Measurements from ENCODE around the gene TMIGD1.
"Not testable (repeated sequence)": the region's sequence is repeated elsewhere in the genome, so short reads cannot be mapped to it uniquely, and the experiment has no call there.

Gene TMIGD1

DNA sequence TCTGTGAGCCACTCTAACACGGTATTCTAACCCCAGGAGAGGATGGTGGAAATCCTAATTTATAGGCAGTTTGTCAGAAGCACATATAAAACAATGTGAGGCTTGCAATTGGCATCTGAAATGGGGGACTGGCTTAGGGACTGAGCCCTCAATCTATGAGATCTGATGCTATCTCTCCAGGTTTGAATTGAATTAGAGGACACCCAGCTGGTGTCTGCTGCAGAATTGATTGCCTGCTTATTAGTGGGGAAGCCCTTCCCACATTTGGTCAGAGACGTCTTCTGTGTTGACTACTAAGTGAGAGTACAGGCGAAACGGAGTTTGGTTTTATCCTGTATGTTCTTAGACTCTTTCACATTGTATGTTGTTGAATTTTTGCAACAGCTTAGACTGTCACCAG, 13.6 kb upstream of the TMIGD1 start:
- FAIRE-seq (no peak), DNase-seq (ENCODE audit: insufficient read length, low spot score) (no peak)
- TF ChIP-seq POU2F2 (IDR thresholded peaks at IDR 0.05; ENCODE audit: low read depth, low read length) (no peak), POLR2AphosphoS5 (IDR thresholded peaks at IDR 0.05; ENCODE audit: low read depth, low read length) (no peak), PAX5 (IDR thresholded peaks at IDR 0.05; ENCODE audit: insufficient read depth, low read length, severe bottlenecking) (no peak), POLR2A (IDR thresholded peaks at IDR 0.05; ENCODE audit: low read depth, low read length) (no peak), TAF1 (IDR thresholded peaks at IDR 0.05; ENCODE audit: low read depth, low read length) (no peak), SPI1 (IDR thresholded peaks at IDR 0.05; ENCODE audit: low read depth, low read length) (no peak)

DNA sequence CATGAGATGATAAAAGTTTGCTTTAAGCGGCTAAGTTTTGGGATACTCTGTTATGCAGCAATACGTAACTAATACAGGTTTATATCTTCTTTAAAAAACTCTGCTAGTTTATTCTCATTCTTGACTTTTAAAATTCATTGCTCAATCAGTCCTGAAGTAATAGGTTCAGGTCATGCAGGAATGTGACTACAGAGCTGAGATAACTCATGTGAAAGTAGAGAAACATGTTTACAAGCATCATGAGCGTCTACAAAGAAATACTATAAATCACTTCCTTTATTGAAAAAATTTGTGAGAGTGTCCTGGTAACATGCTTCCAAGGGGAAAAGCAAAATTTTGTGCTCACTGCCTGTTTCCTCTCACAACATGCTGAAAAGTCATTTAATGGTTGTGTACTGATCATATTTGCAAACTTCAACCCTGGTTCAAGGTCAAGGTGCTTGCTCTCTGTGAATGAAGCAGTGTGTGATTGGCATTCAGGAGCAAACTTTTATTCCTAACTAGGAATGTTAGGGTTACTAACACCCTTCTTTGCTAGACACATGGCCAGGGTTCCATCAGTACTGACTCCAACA, 12.5 kb upstream of the TMIGD1 start:
- no peak for TF ChIP-seq PAX5 (IDR thresholded peaks at IDR 0.05; ENCODE audit: insufficient read depth, low read length, severe bottlenecking)
- DNase-seq (ENCODE audit: insufficient read length, low spot score): no peak
- peak; percentile 9 for FAIRE-seq

DNA sequence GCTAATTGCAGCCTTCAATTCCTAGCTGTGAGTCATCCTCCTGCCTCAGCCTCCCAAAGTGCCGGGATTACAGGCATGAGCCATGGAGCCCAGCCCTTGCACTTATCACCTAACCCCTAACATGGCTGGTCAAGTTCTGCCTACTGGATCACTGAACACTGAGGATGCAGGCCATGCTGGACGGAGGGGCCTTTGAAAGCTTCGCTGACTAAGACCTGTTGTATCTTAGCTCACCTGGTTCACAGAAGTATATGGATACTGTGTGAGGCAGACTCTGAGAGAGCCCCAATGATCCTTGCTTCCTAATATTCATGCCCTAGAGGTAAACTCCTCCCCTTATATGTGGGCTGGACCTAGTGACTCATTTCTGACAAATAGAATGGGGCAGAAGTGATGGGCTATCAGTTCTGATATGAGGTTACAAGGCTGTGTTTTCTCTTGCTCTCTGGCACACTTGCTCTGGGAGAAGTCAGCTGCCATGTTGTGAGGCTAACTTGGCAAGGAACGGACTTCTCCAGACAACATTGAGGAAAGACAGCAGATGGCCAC, 11.7 kb upstream of the TMIGD1 start:
- no peak for DNase-seq (ENCODE audit: insufficient read length, low spot score)
- no peak for FAIRE-seq
- TF ChIP-seq PAX5 (IDR thresholded peaks at IDR 0.05; ENCODE audit: insufficient read depth, low read length, severe bottlenecking) (no peak), SPI1 (IDR thresholded peaks at IDR 0.05; ENCODE audit: low read depth, low read length) (peak; percentile 3; the same call in 1 of the 2 replicates), POU2F2 (IDR thresholded peaks at IDR 0.05; ENCODE audit: low read depth, low read length) (peak; percentile 61; the same call in 1 of the 2 replicates)

DNA sequence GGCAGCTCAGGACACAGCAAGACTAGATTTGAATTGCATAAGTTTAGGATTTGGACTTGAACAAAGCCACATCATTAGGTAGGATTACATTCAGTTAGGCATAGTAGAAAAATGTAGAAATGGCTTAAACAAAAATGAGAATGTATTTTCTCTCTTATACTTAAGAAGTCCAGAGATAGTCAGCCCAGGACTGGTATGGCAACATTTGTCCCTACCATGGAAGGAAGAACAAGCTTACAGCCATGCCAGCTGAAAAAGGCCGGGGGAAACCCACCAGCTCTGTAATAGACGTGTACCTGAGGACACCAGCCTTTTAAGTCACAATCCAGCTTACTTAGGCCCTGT, 11.2 kb upstream of the TMIGD1 start:
- DNase-seq (ENCODE audit: insufficient read length, low spot score) (no peak), FAIRE-seq (no peak)

DNA sequence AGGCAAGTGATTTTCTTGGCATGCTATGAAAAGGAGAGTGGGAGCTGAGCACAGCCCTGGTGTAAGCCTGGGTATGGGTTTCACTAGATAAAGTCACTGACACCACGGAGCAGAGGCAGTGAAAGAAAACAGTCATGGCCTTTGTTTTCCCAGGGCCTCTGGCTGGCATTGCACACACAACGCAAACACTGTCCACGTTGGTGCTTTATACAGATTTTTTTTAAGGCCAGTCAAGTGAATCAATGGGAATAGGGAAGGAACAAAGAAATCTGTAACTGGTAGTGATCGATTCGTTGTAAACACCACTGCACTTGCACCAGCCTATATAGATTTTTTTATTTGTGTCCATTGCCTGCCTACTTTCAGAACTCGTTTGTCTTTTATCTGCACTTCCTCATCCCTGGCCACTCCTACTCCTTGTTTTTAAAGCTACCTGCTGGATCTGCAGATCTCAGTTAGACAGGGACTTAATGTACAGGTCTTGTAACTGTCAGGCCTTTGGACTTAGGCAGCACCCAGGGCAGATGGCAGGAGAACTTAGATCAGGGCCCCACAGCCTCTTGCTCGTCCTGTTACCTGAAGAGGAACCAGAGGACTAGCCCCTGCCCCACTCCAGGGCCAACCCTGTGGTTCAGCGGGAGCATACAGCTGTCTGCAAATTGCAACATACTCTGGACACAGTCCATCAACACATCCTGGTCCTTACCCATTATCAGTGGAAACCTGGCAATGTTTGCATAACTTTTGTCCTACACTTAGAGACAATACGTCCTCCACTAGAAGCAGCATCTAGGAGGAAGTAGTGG, 10.6 kb upstream of the TMIGD1 start:
- FAIRE-seq: peak; percentile 52
- no peak for DNase-seq (ENCODE audit: insufficient read length, low spot score)

More for the DNA sequence above, 11.2 kb upstream of the TMIGD1 start:
- no peak for TF ChIP-seq POU2F2 (IDR thresholded peaks at IDR 0.05; ENCODE audit: low read depth, low read length)
- no peak for TF ChIP-seq POLR2AphosphoS5 (IDR thresholded peaks at IDR 0.05; ENCODE audit: low read depth, low read length)
- no peak for TF ChIP-seq PAX5 (IDR thresholded peaks at IDR 0.05; ENCODE audit: insufficient read depth, low read length, severe bottlenecking)
- no peak for TF ChIP-seq TAF1 (IDR thresholded peaks at IDR 0.05; ENCODE audit: low read depth, low read length)
- TF ChIP-seq POLR2A (IDR thresholded peaks at IDR 0.05; ENCODE audit: low read depth, low read length): no peak
- no peak for TF ChIP-seq SPI1 (IDR thresholded peaks at IDR 0.05; ENCODE audit: low read depth, low read length)

DNA sequence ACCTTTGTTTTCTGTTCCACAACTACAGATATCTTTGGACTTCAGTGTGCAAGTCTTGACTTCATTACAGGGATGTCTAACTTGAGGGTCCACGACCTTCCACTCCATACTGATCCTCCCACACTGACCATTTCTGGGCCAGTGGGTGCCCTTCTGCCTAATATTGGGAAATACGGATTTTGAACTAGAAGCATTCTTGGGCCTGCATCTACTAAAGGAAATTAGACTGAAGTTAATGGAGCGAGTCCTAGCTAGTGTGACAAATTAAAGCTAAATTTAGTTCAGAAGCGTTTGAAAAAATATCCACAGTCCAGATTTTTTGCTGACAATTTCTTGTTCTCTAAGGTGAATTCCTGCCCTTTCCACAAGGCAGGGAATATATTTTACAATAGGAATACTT, 9.9 kb upstream of the TMIGD1 start:
- TF ChIP-seq TAF1 (IDR thresholded peaks at IDR 0.05; ENCODE audit: low read depth, low read length): no peak
- TF ChIP-seq POU2F2 (IDR thresholded peaks at IDR 0.05; ENCODE audit: low read depth, low read length): no peak
- TF ChIP-seq POLR2AphosphoS5 (IDR thresholded peaks at IDR 0.05; ENCODE audit: low read depth, low read length): no peak
- no peak for DNase-seq (ENCODE audit: insufficient read length, low spot score)
- no peak for FAIRE-seq

More for the DNA sequence above, 10.6 kb upstream of the TMIGD1 start:
- TF ChIP-seq POLR2AphosphoS5 (IDR thresholded peaks at IDR 0.05; ENCODE audit: low read depth, low read length): no peak
- TF ChIP-seq PAX5 (IDR thresholded peaks at IDR 0.05; ENCODE audit: insufficient read depth, low read length, severe bottlenecking): no peak
- peak; percentile 78 for TF ChIP-seq SPI1 (IDR thresholded peaks at IDR 0.05; ENCODE audit: low read depth, low read length)

DNA sequence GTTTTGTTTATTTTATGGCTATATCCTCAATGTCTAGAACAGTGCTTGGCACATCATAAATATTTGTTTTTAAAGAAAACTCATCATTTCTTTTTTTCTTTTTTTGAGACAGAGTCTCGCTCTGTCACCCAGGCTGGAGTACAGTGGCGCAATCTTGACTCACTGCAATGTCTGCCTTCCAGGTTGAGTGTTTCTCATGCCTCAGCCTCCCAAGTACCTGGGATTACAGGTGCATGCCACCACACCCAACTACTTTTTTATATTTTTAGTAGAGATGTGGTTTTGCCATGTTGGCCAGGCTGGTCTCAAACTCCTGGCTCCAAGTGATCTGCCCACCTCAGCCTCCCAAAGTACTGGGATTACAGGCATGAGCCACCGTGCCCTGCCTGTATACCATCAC, 9.4 kb upstream of the TMIGD1 start:
- FAIRE-seq; DNase-seq (ENCODE audit: insufficient read length, low spot score): not testable (repeated sequence)

DNA sequence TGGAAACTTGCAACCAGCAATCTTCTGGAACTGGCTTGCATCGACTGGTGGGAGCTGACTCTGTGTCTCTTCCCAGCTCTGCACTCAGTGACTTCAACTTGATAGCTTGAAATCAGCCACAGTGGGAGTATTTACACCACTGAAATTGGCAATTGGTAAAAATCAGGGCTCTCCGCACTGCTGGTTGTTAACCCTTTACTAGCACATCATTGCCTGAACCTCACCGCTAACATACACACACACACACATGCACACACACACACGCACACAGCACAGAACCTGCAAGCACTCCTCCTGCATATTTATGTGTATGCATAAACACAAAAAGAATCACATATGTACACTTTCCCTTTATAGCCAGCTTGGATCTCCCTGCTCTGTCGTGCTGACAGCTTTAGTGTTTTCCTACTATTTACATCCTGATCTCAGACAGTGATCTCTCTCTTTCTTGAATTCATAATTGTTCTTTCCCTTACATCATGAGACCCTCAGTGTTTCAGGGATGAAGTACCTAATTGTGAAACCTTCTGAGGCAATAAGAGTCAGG, 7.9 kb upstream of the TMIGD1 start:
- TF ChIP-seq POLR2A (IDR thresholded peaks at IDR 0.05; ENCODE audit: low read depth, low read length) (no peak), PAX5 (IDR thresholded peaks at IDR 0.05; ENCODE audit: insufficient read depth, low read length, severe bottlenecking) (no peak), SPI1 (IDR thresholded peaks at IDR 0.05; ENCODE audit: low read depth, low read length) (no peak), POU2F2 (IDR thresholded peaks at IDR 0.05; ENCODE audit: low read depth, low read length) (no peak), TAF1 (IDR thresholded peaks at IDR 0.05; ENCODE audit: low read depth, low read length) (no peak), POLR2AphosphoS5 (IDR thresholded peaks at IDR 0.05; ENCODE audit: low read depth, low read length) (no peak)
- no peak for FAIRE-seq
- no peak for DNase-seq (ENCODE audit: insufficient read length, low spot score)

DNA sequence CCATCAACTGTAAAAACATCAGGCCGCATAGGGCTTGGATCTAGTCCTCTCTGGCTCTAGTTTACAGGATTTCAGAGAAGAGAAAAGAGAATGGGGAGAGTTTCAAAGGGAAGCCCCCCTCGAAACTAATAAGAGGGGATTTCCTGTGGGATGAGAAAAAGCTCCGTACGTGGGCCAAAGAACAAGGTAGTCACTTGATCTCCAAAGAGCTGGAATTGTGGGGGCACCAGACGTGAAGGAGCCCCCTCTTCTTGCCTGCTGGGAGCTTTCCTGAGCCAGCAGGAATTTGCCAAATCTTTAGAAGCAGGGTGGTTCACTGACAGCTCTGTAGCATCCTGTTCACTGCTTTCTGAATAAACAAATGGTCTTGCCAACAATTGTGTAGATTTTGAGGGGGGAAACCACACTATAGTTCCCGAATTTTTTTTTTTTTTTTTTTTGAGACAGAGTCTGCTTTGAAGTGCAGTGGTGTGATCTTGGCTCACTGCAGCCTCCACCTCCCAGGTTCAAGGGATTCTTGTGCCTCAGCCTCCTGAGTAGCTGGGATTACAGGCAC, 7.0 kb upstream of the TMIGD1 start:
- TF ChIP-seq TAF1 (IDR thresholded peaks at IDR 0.05; ENCODE audit: low read depth, low read length) (no peak), POLR2A (IDR thresholded peaks at IDR 0.05; ENCODE audit: low read depth, low read length) (no peak), SPI1 (IDR thresholded peaks at IDR 0.05; ENCODE audit: low read depth, low read length) (no peak), PAX5 (IDR thresholded peaks at IDR 0.05; ENCODE audit: insufficient read depth, low read length, severe bottlenecking) (no peak), POLR2AphosphoS5 (IDR thresholded peaks at IDR 0.05; ENCODE audit: low read depth, low read length) (no peak), POU2F2 (IDR thresholded peaks at IDR 0.05; ENCODE audit: low read depth, low read length) (no peak)
- FAIRE-seq (no peak), DNase-seq (ENCODE audit: insufficient read length, low spot score) (no peak)

DNA sequence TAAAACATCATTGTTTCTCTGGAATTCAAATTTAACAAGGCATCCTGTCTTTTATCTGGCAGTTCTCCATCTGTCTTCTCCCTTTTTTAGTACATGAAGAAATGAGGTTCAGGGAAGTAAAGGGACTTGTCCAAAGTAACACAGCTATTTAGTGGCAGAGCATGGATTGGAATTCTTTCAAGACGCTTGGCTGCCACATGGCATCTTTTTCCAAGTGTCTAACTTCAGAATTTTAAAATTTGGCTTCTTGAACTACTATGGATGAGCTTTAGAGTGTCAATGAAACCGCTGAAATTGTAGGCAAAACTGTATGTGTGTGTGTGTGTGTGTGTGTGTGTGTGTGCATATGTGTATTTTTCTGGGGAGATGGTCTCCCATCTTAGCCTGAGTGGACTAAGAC, 5.2 kb upstream of the TMIGD1 start:
- DNase-seq (ENCODE audit: insufficient read length, low spot score) (no peak), FAIRE-seq (no peak)
- TF ChIP-seq TAF1 (IDR thresholded peaks at IDR 0.05; ENCODE audit: low read depth, low read length) (no peak), POLR2AphosphoS5 (IDR thresholded peaks at IDR 0.05; ENCODE audit: low read depth, low read length) (no peak), PAX5 (IDR thresholded peaks at IDR 0.05; ENCODE audit: insufficient read depth, low read length, severe bottlenecking) (no peak), SPI1 (IDR thresholded peaks at IDR 0.05; ENCODE audit: low read depth, low read length) (no peak), POU2F2 (IDR thresholded peaks at IDR 0.05; ENCODE audit: low read depth, low read length) (no peak), POLR2A (IDR thresholded peaks at IDR 0.05; ENCODE audit: low read depth, low read length) (no peak)
